HepG2 (cell line): ENCODE measurements around the gene UBAC2. TPM values are rescaled to one million over a fixed set of nuclear protein-coding genes. Genes with fewer than 3 reads are reported as not detected.

Source experiments
- ATF7 ChIP-seq, 2 experiments: fragments of 450-650 bp in 1 of 2; sonication (generic) in 1 of 2; formaldehyde crosslinking in 1 of 2; IDR thresholded peaks; 2 replicates each; pipeline versions ENCODE4 v1.4.0 to v1.6.1; 2016 to 2020; ENCODE audit warnings: antibody characterized with exemption in 1 of 2, mild to moderate bottlenecking in 1 of 2, missing genetic modification reagents in 1 of 2
- CHD4 ChIP-seq: fragments of 200-600 bp; sonication (generic); IDR thresholded peaks from 2 replicates; pipeline ENCODE4 v1.7.0; 2017; ENCODE audit warnings: mild to moderate bottlenecking, low read length, borderline replicate concordance
- GABPB1 ChIP-seq: IDR thresholded peaks from 2 replicates; pipeline ENCODE4 v1.6.1; 2016; ENCODE audit warnings: mild to moderate bottlenecking, missing genetic modification reagents, moderate library complexity, missing compliant biosample characterization
- NR2F2 ChIP-seq: IDR thresholded peaks from 2 replicates; pipeline ENCODE4 v1.6.1; 2012; ENCODE audit warnings: low read depth, inconsistent platforms, borderline replicate concordance
- PPARG ChIP-seq: conservative IDR thresholded peaks from 2 replicates; pipeline ENCODE4 v1.6.1; 2016; ENCODE audit warnings: missing biosample characterization, missing genetic modification reagents
- SIN3A ChIP-seq: IDR thresholded peaks from 2 replicates; pipeline ENCODE4 v1.6.1; 2011; ENCODE audit warnings: low read depth, mild to moderate bottlenecking, control low read depth, low read length, borderline replicate concordance
- STAT5B ChIP-seq: sonication (generic); formaldehyde crosslinking; IDR thresholded peaks from 2 replicates; pipeline ENCODE4 v1.4.0; 2020; ENCODE audit warnings: missing genetic modification reagents
- YY1 ChIP-seq: IDR thresholded peaks from 2 replicates; pipeline ENCODE4 v1.6.1; 2011; ENCODE audit warnings: low read length, low read depth, moderate library complexity, mild to moderate bottlenecking; ENCODE audit not compliant: insufficient read depth, insufficient replicate concordance
- ZNF207 ChIP-seq: fragments of 450-650 bp; IDR thresholded peaks from 2 replicates; pipeline ENCODE4 v1.6.1; 2016; ENCODE audit warnings: antibody characterized with exemption, borderline replicate concordance
- ZNF251 ChIP-seq: sonication (generic); formaldehyde crosslinking; IDR thresholded peaks from 2 replicates; pipeline ENCODE4 v1.9.0; 2021; ENCODE audit warnings: mild to moderate bottlenecking, missing genetic modification reagents
- ZNF317 ChIP-seq: sonication (generic); formaldehyde crosslinking; IDR thresholded peaks from 2 replicates; pipeline ENCODE4 v1.5.0; 2020; ENCODE audit warnings: mild to moderate bottlenecking, missing genetic modification reagents
- ZNF382 ChIP-seq: sonication (generic); formaldehyde crosslinking; IDR thresholded peaks from 2 replicates; pipeline ENCODE4 v1.5.0; 2020; ENCODE audit warnings: missing genetic modification reagents, mild to moderate bottlenecking, borderline replicate concordance
- ZNF430 ChIP-seq: sonication (generic); formaldehyde crosslinking; IDR thresholded peaks from 2 replicates; pipeline ENCODE4 v1.9.0; 2021; ENCODE audit warnings: mild to moderate bottlenecking, missing genetic modification reagents
- ZNF773 ChIP-seq: sonication (generic); formaldehyde crosslinking; IDR thresholded peaks from 2 replicates; pipeline ENCODE4 v1.4.0; 2020; ENCODE audit warnings: missing genetic modification reagents, borderline replicate concordance
- ZNF878 ChIP-seq: sonication (generic); formaldehyde crosslinking; IDR thresholded peaks from 2 replicates; pipeline ENCODE4 v1.8.1; 2023; ENCODE audit warnings: mild to moderate bottlenecking, missing genetic modification reagents, moderate library complexity
- ZZZ3 ChIP-seq: sonication (generic); formaldehyde crosslinking; IDR thresholded peaks from 2 replicates; pipeline ENCODE4 v1.4.0; 2020; ENCODE audit warnings: missing genetic modification reagents, mild to moderate bottlenecking, borderline replicate concordance
- polyA plus RNA-seq, 8 experiments: library from polyadenylated mRNA; depleted of rRNA in 3 of 8; stranded (reverse) in 7 of 8; unstranded in 1 of 8; fragments of >200 nt; fragmentation: Illumina TruSeq in 4 of 8; extraction: Trizol in 4 of 8; gene quantifications; 2 replicates each; pipeline versions ENCODE4 v1.2.1 to v1.2.3, GENCODE V29; 2011 to 2016; ENCODE audit warnings: low read depth in 4 of 8, missing spikeins in 1 of 8, mixed read lengths in 1 of 8; ENCODE audit not compliant: insufficient read depth in 1 of 8
- total RNA-seq, 5 experiments: library from RNA; depleted of rRNA; stranded (reverse); fragments of >200 nt; fragmentation: Illumina TruSeq; extraction: Trizol; gene quantifications; 2 replicates each; pipeline ENCODE4 v1.2.3, GENCODE V29; 2016; ENCODE audit warnings: low read depth in 1 of 5
- TF ChIP-seq, protein P1 (sequence below), 2 experiments: sonication (generic) in 1 of 2; formaldehyde crosslinking in 1 of 2; IDR thresholded peaks; 2 replicates each; pipeline versions ENCODE4 v1.6.1 to v1.9.0; 2014 to 2022; ENCODE audit warnings: antibody characterized with exemption in 1 of 2, borderline replicate concordance in 1 of 2, inconsistent platforms in 1 of 2, low read depth in 1 of 2, missing genetic modification reagents in 1 of 2
- TF ChIP-seq, protein P2 (sequence below): IDR thresholded peaks from 2 replicates; pipeline ENCODE4 v1.6.1; 2016; ENCODE audit warnings: control low read depth
- TF ChIP-seq, protein P3 (sequence below): sonication (generic); formaldehyde crosslinking; IDR thresholded peaks from 2 replicates; pipeline ENCODE4 v1.4.0; 2020; ENCODE audit warnings: missing genetic modification reagents

UBAC2 gene
- total and polyA plus RNA-seq, 2 of the 13 experiments (the other 11 are each of a cell fraction or from before 2014, with no cell fraction given) = 61.3 to 80.8 TPM

DNA sequence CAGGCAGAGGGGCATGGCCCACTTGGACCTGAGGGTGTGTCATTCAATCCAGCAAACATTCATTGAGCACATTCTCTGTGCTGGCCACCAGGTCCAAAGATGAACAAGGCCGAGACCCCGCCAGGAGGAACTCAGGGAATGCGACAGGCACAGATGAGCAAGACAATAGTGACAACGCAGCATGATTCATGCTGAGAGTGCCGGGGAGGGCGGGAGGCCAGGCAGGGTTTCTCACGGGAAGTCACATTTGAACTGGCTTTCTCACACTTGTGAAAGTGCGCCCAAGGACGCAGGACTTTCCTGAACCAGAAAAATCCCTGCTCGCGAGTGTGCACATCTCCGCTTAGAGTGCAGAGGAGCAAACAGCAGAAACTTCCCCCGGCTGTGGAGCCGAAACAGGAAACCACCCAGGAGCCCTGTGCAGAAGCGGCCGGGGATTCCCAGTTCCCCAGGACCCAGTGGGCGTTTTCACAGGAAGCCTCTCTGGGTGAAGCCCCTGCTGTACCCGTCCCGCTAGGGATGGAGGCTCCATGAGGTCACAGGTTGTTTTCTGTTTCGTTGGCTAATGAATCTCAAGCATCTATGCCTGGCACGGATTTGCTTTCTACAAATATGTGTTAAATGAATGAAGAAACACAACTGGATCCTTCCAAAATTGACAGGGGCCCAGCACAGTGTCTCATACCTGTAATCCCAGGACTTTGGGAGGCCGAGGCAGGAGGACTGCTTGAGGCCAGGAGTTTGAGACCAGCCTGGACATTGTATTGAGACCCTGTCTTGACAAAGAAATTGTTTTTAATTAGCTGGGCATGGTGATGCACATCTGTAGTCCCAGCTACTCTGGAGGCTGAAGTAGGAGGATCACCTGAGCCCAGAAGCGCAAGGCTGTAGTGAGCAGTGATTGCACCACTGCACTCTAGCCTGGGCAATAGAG is 232.2 kb downstream of the UBAC2 start (continued):
- TF ChIP-seq, protein P1, sequence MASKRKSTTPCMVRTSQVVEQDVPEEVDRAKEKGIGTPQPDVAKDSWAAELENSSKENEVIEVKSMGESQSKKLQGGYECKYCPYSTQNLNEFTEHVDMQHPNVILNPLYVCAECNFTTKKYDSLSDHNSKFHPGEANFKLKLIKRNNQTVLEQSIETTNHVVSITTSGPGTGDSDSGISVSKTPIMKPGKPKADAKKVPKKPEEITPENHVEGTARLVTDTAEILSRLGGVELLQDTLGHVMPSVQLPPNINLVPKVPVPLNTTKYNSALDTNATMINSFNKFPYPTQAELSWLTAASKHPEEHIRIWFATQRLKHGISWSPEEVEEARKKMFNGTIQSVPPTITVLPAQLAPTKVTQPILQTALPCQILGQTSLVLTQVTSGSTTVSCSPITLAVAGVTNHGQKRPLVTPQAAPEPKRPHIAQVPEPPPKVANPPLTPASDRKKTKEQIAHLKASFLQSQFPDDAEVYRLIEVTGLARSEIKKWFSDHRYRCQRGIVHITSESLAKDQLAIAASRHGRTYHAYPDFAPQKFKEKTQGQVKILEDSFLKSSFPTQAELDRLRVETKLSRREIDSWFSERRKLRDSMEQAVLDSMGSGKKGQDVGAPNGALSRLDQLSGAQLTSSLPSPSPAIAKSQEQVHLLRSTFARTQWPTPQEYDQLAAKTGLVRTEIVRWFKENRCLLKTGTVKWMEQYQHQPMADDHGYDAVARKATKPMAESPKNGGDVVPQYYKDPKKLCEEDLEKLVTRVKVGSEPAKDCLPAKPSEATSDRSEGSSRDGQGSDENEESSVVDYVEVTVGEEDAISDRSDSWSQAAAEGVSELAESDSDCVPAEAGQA (IDR thresholded peaks at IDR 0.05; ENCODE audit: low read depth) = no peak
- TF ChIP-seq, protein P1 (CRISPR knock-in tag; IDR thresholded peaks at IDR 0.05; ENCODE audit: borderline replicate concordance) = no peak
- TF ChIP-seq ZNF878 (CRISPR knock-in tag) = no peak
- peak; percentile 31 for TF ChIP-seq GABPB1 (CRISPR knock-in tag)
- no peak for TF ChIP-seq NR2F2
- TF ChIP-seq ZNF317 (CRISPR knock-in tag) = no peak
- no peak for TF ChIP-seq ZNF207
- no peak for TF ChIP-seq ZNF382 (CRISPR knock-in tag)
- TF ChIP-seq ZNF773 (CRISPR knock-in tag) = no peak
- TF ChIP-seq PPARG (CRISPR knock-in tag) = no peak
- TF ChIP-seq ZNF430 = 0 out of 2 replicates have a peak, but pooled peaks have one; percentile 28
- TF ChIP-seq SIN3A = 0 out of 2 replicates have a peak, but pooled peaks have one; percentile 23
- TF ChIP-seq ZZZ3 (CRISPR knock-in tag) = no peak
- TF ChIP-seq ATF7 (IDR thresholded peaks at IDR 0.05) = no peak
- TF ChIP-seq ATF7 (CRISPR knock-in tag; IDR thresholded peaks at IDR 0.05) = no peak
- TF ChIP-seq YY1 = no peak
- no peak for TF ChIP-seq ZNF251 (CRISPR knock-in tag)
- TF ChIP-seq, protein P2, sequence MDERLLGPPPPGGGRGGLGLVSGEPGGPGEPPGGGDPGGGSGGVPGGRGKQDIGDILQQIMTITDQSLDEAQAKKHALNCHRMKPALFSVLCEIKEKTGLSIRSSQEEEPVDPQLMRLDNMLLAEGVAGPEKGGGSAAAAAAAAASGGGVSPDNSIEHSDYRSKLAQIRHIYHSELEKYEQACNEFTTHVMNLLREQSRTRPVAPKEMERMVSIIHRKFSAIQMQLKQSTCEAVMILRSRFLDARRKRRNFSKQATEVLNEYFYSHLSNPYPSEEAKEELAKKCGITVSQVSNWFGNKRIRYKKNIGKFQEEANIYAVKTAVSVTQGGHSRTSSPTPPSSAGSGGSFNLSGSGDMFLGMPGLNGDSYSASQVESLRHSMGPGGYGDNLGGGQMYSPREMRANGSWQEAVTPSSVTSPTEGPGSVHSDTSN (CRISPR knock-in tag) = no peak
- TF ChIP-seq, protein P3, sequence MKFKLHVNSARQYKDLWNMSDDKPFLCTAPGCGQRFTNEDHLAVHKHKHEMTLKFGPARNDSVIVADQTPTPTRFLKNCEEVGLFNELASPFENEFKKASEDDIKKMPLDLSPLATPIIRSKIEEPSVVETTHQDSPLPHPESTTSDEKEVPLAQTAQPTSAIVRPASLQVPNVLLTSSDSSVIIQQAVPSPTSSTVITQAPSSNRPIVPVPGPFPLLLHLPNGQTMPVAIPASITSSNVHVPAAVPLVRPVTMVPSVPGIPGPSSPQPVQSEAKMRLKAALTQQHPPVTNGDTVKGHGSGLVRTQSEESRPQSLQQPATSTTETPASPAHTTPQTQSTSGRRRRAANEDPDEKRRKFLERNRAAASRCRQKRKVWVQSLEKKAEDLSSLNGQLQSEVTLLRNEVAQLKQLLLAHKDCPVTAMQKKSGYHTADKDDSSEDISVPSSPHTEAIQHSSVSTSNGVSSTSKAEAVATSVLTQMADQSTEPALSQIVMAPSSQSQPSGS (CRISPR knock-in tag) = no peak
- no peak for TF ChIP-seq STAT5B (CRISPR knock-in tag)
- TF ChIP-seq CHD4 = no peak
